Neural progenitor cell (in vitro differentiated cells): Measurements from ENCODE around the gene CRELD2. TPM values are rescaled to one million over a fixed set of nuclear protein-coding genes. Genes with fewer than 3 reads are reported as not detected.

Experiments
- DNase-seq: peaks from one replicate; pipeline ENCODE4 v3.0.0-alpha.2; 2016; ENCODE audit warnings: low spot score
- H2AFZ ChIP-seq: fragments of 200-600 bp; sonication (generic); replicated peaks from 2 replicates; pipeline ENCODE4 v1.6.1; 2016; ENCODE audit warnings: antibody characterized with exemption
- H3F3A ChIP-seq: fragments of 200-600 bp; sonication (generic); 2 replicates; pipeline ENCODE4 v1.6.1; 2016; ENCODE audit warnings: antibody characterized with exemption, low read depth
- H3K27ac ChIP-seq: fragments of 200-600 bp; sonication (generic); 2 replicates; pipeline ENCODE4 v1.5.1; 2016; ENCODE audit warnings: mild to moderate bottlenecking
- H3K27me3 ChIP-seq: fragments of 200-600 bp; sonication (generic); 2 replicates; pipeline ENCODE4 v1.6.1; 2016; ENCODE audit warnings: mild to moderate bottlenecking, moderate library complexity
- H3K36me3 ChIP-seq: fragments of 200-600 bp; sonication (generic); 2 replicates; pipeline ENCODE4 v1.5.1; 2016
- H3K4me1 ChIP-seq: fragments of 200-600 bp; sonication (generic); 2 replicates; pipeline ENCODE4 v1.6.1; 2016; ENCODE audit warnings: mixed run types
- H3K4me2 ChIP-seq: fragments of 200-600 bp; sonication (generic); 2 replicates; pipeline ENCODE4 v1.6.1; 2016
- H3K4me3 ChIP-seq: fragments of 200-600 bp; sonication (generic); 2 replicates; pipeline ENCODE4 v1.5.1; 2016
- H3K79me2 ChIP-seq: fragments of 200-600 bp; sonication (generic); 2 replicates; pipeline ENCODE4 v1.6.1; 2016; ENCODE audit warnings: low read depth
- H3K9ac ChIP-seq: fragments of 200-600 bp; sonication (generic); 2 replicates; pipeline ENCODE4 v1.6.1; 2016
- H3K9me3 ChIP-seq: fragments of 200-600 bp; sonication (generic); 2 replicates; pipeline ENCODE4 v1.5.1; 2016; ENCODE audit warnings: low read depth
- H4K20me1 ChIP-seq: fragments of 200-600 bp; sonication (generic); 2 replicates; pipeline ENCODE4 v1.6.1; 2016; ENCODE audit warnings: low read depth
- H3K27ac Mint-ChIP-seq: 3 replicates; pipeline ENCODE4 v1.8.0; 2021; ENCODE audit warnings: mixed read lengths
- H3K27me3 Mint-ChIP-seq: 2 replicates; pipeline ENCODE4 v1.8.0; 2022; ENCODE audit warnings: low read depth, mild to moderate bottlenecking, inconsistent platforms, moderate library complexity, mixed read lengths; ENCODE audit not compliant: insufficient read depth
- H3K36me3 Mint-ChIP-seq: 3 replicates; pipeline ENCODE4 v1.8.0; 2021; ENCODE audit warnings: mixed read lengths
- H3K4me1 Mint-ChIP-seq: 3 replicates; pipeline ENCODE4 v1.8.0; 2021; ENCODE audit warnings: mixed read lengths
- H3K4me3 Mint-ChIP-seq: 3 replicates; pipeline ENCODE4 v1.8.0; 2021; ENCODE audit warnings: mild to moderate bottlenecking, moderate library complexity, mixed read lengths
- H3K9me3 Mint-ChIP-seq: 3 replicates; pipeline ENCODE4 v1.8.0; 2020; ENCODE audit warnings: mixed read lengths
- EZH2 ChIP-seq: fragments of 200-600 bp; sonication (generic); IDR thresholded peaks from 2 replicates; pipeline ENCODE4 v1.6.1; 2017; ENCODE audit warnings: antibody characterized with exemption, mild to moderate bottlenecking, moderate library complexity
- EZH2phosphoT487 ChIP-seq: fragments of 200-600 bp; sonication (generic); IDR thresholded peaks from 2 replicates; pipeline ENCODE4 v1.6.1; 2017; ENCODE audit warnings: antibody characterized with exemption
- total RNA-seq: library from RNA; depleted of rRNA; stranded (reverse); fragments of >200 nt; gene quantifications from 2 replicates; pipeline ENCODE4 v1.2.3, GENCODE V29; 2015; ENCODE audit warnings: low replicate concordance
- TF ChIP-seq, protein P1 (sequence below): fragments of 200-600 bp; sonication (generic); IDR thresholded peaks from 2 replicates; pipeline ENCODE4 v1.5.1; 2017; ENCODE audit warnings: antibody characterized with exemption, mild to moderate bottlenecking

CRELD2 gene
- total RNA-seq, 1 donor from 2014 or later, result 12.2 TPM

DNA sequence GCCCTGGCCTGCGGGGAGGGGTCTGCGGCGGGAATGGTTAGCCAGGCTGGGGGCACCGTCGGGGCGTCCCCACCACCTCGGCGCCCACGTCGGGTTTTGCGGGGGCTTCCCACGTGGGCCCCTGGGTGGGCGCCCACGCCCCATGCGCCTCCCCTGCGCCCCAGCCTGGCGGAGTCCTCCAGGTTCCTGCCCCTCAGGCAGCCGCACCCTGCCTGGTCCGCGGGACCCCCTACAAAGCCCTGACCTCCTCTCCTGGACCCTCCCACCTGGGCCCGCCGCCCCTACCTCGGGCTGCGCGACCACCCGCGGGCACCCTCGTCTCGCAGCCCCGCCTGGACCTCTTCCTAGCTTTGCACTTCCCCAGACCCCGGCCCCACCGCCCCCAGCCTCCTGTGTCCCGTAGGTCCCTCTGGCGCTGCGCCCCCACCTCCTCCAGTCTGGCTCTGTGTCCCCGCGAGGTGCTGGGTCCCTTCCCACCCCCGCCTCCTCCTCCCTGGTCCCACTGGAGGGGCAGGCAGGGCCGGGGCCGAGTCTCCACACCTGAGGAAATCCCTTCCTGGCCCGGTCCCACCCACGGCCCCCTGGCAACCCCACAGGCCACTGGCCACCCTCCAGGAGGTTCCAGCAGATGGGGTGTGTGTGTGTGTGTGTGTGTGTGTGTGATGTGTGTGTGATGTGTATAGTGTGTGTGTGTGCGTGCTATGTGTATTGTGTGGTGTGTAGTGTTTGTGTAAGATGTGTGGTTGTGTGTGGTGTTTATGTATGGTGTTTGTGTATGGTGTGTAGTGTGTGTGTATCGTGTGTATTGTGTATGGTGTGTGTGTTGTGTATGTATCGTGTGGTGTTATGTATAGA is 54.0 kb downstream of the CRELD2 start:
- no peak overlapping the region for H3K4me3 ChIP-seq
- H3K79me2 ChIP-seq, result no peaks in the 10 kb centered on the region
- TF ChIP-seq, protein P1, sequence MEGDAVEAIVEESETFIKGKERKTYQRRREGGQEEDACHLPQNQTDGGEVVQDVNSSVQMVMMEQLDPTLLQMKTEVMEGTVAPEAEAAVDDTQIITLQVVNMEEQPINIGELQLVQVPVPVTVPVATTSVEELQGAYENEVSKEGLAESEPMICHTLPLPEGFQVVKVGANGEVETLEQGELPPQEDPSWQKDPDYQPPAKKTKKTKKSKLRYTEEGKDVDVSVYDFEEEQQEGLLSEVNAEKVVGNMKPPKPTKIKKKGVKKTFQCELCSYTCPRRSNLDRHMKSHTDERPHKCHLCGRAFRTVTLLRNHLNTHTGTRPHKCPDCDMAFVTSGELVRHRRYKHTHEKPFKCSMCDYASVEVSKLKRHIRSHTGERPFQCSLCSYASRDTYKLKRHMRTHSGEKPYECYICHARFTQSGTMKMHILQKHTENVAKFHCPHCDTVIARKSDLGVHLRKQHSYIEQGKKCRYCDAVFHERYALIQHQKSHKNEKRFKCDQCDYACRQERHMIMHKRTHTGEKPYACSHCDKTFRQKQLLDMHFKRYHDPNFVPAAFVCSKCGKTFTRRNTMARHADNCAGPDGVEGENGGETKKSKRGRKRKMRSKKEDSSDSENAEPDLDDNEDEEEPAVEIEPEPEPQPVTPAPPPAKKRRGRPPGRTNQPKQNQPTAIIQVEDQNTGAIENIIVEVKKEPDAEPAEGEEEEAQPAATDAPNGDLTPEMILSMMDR, result no peak
- no peak for TF ChIP-seq EZH2phosphoT487
- TF ChIP-seq EZH2, result no peak
- H3K4me1 Mint-ChIP-seq, result peaks cover 18% of the 10 kb centered on the region
- H3K27me3 ChIP-seq, result peaks cover 42% of the 10 kb centered on the region
- H3K4me2 ChIP-seq, result no peak overlapping the region
- peaks cover 10% of the 10 kb centered on the region for H3K4me1 ChIP-seq
- no peak overlapping the region for H2AFZ ChIP-seq
- peaks cover 2% of the 10 kb centered on the region for H3K36me3 Mint-ChIP-seq
- H3K9me3 ChIP-seq, result no peaks in the 10 kb centered on the region
- H3K27ac Mint-ChIP-seq, result no peak overlapping the region
- H3K36me3 ChIP-seq, result no peaks in the 10 kb centered on the region
- peaks cover 7% of the 10 kb centered on the region for H4K20me1 ChIP-seq
- H3K9me3 Mint-ChIP-seq, result no peaks in the 10 kb centered on the region
- H3K4me3 Mint-ChIP-seq, result no peak overlapping the region
- H3K27me3 Mint-ChIP-seq, result peaks cover 14% of the 10 kb centered on the region
- H3K9ac ChIP-seq, result no peak overlapping the region
- H3F3A ChIP-seq, result peaks cover 17% of the 10 kb centered on the region
- no peak overlapping the region for H3K27ac ChIP-seq
- DNase-seq, result no peak

DNA sequence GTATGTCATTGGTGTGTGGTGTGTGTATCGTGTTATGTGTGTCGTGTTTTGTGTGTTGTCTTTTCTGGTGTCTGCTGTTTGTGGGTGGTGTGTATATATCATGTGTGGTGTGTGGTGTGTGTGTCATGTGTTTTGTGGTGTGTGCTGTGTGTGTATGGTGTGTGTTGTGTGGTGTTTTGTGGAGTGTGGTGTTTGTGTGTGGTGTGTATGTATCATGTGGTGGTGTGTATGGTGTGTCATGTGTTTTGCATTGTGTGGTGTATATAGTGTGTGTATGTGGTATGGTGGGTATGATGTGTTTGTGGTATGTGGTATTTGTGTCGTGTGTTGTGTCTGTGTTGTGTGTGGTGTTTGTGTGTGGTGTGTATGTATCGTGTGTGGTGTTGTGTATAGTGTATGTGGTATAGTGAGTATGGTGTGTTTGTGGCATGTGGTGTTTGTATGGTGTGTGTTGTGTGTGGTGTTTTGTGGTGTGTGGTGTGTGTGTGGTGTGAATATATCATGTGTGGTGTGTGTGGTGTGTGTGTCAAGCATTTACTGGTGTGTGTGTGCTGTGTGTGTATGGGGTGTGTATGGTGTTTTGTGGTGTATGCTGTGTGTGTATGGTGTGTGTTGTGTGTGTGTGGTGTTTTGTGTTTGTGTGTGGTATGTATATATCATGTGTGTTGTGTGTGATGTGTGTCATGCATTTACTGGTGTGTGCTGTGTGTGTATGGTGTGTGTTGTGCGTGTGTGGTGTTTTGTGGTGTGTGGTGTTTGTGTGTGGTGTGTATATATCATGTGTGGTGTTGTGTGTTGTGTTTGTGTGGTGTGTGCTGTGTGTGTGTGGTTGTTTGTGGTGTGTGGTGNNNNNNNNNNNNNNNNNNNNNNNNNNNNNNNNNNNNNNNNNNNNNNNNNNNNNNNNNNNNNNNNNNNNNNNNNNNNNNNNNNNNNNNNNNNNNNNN is 54.9 kb downstream of the CRELD2 start:
- H3K27ac Mint-ChIP-seq, result no peak overlapping the region
- H3K27me3 Mint-ChIP-seq, result peaks cover 14% of the 10 kb centered on the region
- Histone ChIP-seq H3K4me1 (peaks cover 10% of the 10 kb centered on the region), H3F3A (peaks cover 17% of the 10 kb centered on the region), H3K9me3 (no peaks in the 10 kb centered on the region), H3K27me3 (peaks cover 42% of the 10 kb centered on the region), H3K4me2 (no peak overlapping the region), H3K9ac (no peak overlapping the region), H3K36me3 (no peaks in the 10 kb centered on the region), H4K20me1 (peaks cover 4% of the 10 kb centered on the region), H3K4me3 (no peak overlapping the region), H3K79me2 (no peaks in the 10 kb centered on the region), H3K27ac (no peak overlapping the region), H2AFZ (no peak overlapping the region)
- H3K4me3 Mint-ChIP-seq, result no peak overlapping the region
- no peaks in the 10 kb centered on the region for H3K9me3 Mint-ChIP-seq
- peaks cover 15% of the 10 kb centered on the region for H3K4me1 Mint-ChIP-seq
- DNase-seq, result no peak
- no peak for TF ChIP-seq EZH2
- TF ChIP-seq EZH2phosphoT487, result no peak
- TF ChIP-seq, protein P1, result no peak
- H3K36me3 Mint-ChIP-seq, result peaks cover 2% of the 10 kb centered on the region

DNA sequence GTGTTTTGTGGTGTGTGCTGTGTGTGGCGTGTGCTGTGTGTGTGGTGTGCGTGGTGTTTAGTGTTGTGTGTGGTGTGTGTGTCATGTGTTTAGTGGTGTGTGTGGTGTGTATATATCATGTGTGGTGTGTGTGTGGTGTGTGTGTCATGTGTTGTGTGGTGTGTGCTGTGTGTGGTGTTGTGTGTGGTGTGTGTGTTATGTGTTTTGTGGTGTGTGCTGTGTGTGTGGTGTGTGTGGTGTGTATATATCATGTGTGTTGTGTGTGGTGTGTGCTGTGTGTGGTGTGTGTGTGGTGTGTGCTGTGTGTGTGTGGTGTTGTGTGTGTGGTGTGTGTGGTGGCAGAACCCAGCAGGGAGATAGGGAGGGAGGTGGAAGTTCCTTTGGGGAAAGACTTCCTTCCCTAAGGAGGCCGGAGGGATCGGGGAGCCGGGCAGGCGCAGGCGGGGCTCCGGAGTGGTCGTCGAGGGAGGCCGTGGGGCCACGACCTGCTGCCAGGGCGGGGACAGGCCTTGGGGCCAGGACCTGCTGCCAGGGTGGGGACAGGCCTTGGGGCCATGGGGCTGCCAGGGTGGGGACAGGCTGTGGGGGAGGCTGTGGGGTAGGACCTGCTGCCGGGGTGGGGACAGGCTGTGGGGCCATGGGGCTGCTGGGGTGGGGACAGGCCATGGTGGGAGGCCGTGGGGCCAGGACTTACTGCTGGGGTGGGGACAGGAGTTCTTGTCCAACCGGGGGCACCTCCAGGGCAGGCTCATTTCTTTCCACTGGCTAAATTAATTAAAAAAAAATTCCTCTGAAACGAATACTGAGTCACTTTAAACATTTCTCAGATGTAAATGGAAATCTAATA is 57.3 kb downstream of the CRELD2 start:
- Histone ChIP-seq H4K20me1 (no peaks in the 10 kb centered on the region), H3F3A (peaks cover 12% of the 10 kb centered on the region), H3K27me3 (peaks cover 38% of the 10 kb centered on the region), H3K27ac (no peak overlapping the region), H3K4me1 (peaks cover 10% of the 10 kb centered on the region), H3K4me2 (no peak overlapping the region), H3K4me3 (no peak overlapping the region), H3K79me2 (no peaks in the 10 kb centered on the region), H3K9ac (no peak overlapping the region), H2AFZ (no peak overlapping the region), H3K9me3 (no peaks in the 10 kb centered on the region), H3K36me3 (no peaks in the 10 kb centered on the region)
- peaks cover under 1% of the 10 kb centered on the region for H3K36me3 Mint-ChIP-seq
- H3K4me1 Mint-ChIP-seq, result peaks cover 10% of the 10 kb centered on the region
- TF ChIP-seq EZH2 (no peak), EZH2phosphoT487 (no peak)
- TF ChIP-seq, protein P1, result no peak
- peaks cover 9% of the 10 kb centered on the region for H3K9me3 Mint-ChIP-seq
- H3K4me3 Mint-ChIP-seq, result no peak overlapping the region
- peak; percentile 52 for DNase-seq
- H3K27ac Mint-ChIP-seq, result peak overlapping the region; percentile 15
- H3K27me3 Mint-ChIP-seq, result peaks cover 5% of the 10 kb centered on the region
